ENCODE measurements around the gene CMSS1.
"Not testable (repeated sequence)": the region's sequence is repeated elsewhere in the genome, so short reads cannot be mapped to it uniquely, and the experiment has no call there.

Gene CMSS1

GRCh38 chr3:100205171-100205570 is 387.5 kb downstream of the CMSS1 start:
- no peak for DNase-seq

- DNase-seq = no peak
Measured at GRCh38 chr3:100206687-100207086, 389.0 kb downstream of the CMSS1 start.

- DNase-seq = no peak
Measured at GRCh38 chr3:100207886-100208285, 390.2 kb downstream of the CMSS1 start.

GRCh38 chr3:100209169-100209568 is 391.5 kb downstream of the CMSS1 start:
- DNase-seq = no peak

- DNase-seq = no peak
Measured at GRCh38 chr3:100209948-100210771, 392.5 kb downstream of the CMSS1 start.

- DNase-seq = no peak
Measured at GRCh38 chr3:100210772-100211135, 393.1 kb downstream of the CMSS1 start.

- no peak for DNase-seq
Measured at GRCh38 chr3:100213891-100214573, 396.4 kb downstream of the CMSS1 start.

- DNase-seq = no peak
Measured at GRCh38 chr3:100214574-100214964, 396.9 kb downstream of the CMSS1 start.

GRCh38 chr3:100216713-100217112 is 399.1 kb downstream of the CMSS1 start:
- DNase-seq = no peak

GRCh38 chr3:100221159-100221558 is 403.5 kb downstream of the CMSS1 start:
- no peak for DNase-seq

GRCh38 chr3:100225193-100225592 is 407.5 kb downstream of the CMSS1 start:
- no peak for DNase-seq

- no peak for DNase-seq
Measured at GRCh38 chr3:100225883-100226282, 408.2 kb downstream of the CMSS1 start.

GRCh38 chr3:100226712-100227429 is 409.2 kb downstream of the CMSS1 start:
- DNase-seq = no peak

GRCh38 chr3:100227511-100227921 is 409.9 kb downstream of the CMSS1 start:
- no peak for DNase-seq

- DNase-seq = no peak
Measured at GRCh38 chr3:100228247-100228646, 410.6 kb downstream of the CMSS1 start.

GRCh38 chr3:100229188-100229587 is 411.5 kb downstream of the CMSS1 start:
- DNase-seq = not testable (repeated sequence)

- no peak for DNase-seq
Measured at GRCh38 chr3:100230710-100231109, 413.0 kb downstream of the CMSS1 start.

Data from GOT3 (cell line).